K562 (cell line): Measurements from ENCODE around the gene KRT71. TPM values are rescaled to one million over a fixed set of nuclear protein-coding genes. Genes with fewer than 3 reads are reported as not detected.

Experiments used
- ATAC-seq: fragments of 200-7000 bp; cut with Tn5 transposase; 3 replicates; pipeline ENCODE4 v1.9.1; 2020; ENCODE audit warnings: moderate library complexity
- BruUV-seq: library from RNA; stranded (reverse); fragments of 400-500 nt; replicated peaks from 2 replicates; lab custom pipeline; 2021; lab: Mats Ljungman, UMichigan
- CTCF ChIA-PET: fragments of 300-600 bp; formaldehyde crosslinking; extraction: SDS; loops from one replicate; lab custom pipeline; 2021; ENCODE audit warnings: low intra/inter-chr PET ratio; lab: Yijun Ruan, JAX
- POLR2A ChIA-PET: fragments of 300-600, 350-650 bp; sonication (Branson Sonifier 250); formaldehyde crosslinking; extraction: SDS; loops from one replicate; lab custom pipeline; 2021; ENCODE audit warnings: antibody characterized with exemption, inconsistent platforms; lab: Yijun Ruan, JAX
- DNase-seq, 4 experiments: peaks; one replicate each; pipeline versions ENCODE4 v3.0.0 to v3.0.0-alpha.2; 2011 to 2018; ENCODE audit warnings: low spot score in 3 of 4, mixed read lengths in 3 of 4; ENCODE audit errors: extremely low read depth in 1 of 4
- FAIRE-seq: peaks from 2 replicates; lab custom pipeline; 2011; peaks lifted over from hg19 to GRCh38; lab: Jason Lieb, UNC
- H2AFZ ChIP-seq: 2 replicates; pipeline ENCODE4 v1.6.0; 2011; ENCODE audit warnings: low read depth, low read length, control low read depth, inconsistent platforms
- H3K27ac ChIP-seq: fragments of 200-600 bp; 3 replicates; pipeline ENCODE4 v1.8.0; 2011; ENCODE audit warnings: low read depth, mild to moderate bottlenecking, control low read depth, inconsistent platforms, low read length, moderate library complexity, mixed read lengths; ENCODE audit errors: extremely low read depth
- H3K27me3 ChIP-seq, 2 experiments: fragments of 300-600 bp in 1 of 2; 2 replicates in 1 of 2; 3 replicates in 1 of 2; pipeline versions ENCODE4 v1.6.0 to v1.8.0; 2011; ENCODE audit warnings: inconsistent platforms in 2 of 2, low read length in 2 of 2, mild to moderate bottlenecking in 1 of 2, mixed read lengths in 1 of 2, moderate library complexity in 1 of 2; ENCODE audit not compliant: control insufficient read depth in 2 of 2, insufficient read depth in 2 of 2
- H3K36me3 ChIP-seq: fragments of 300-600 bp; 3 replicates; pipeline ENCODE4 v1.8.0; 2011; ENCODE audit warnings: mild to moderate bottlenecking, low read length, inconsistent platforms; ENCODE audit not compliant: control insufficient read depth, insufficient read depth
- H3K4me1 ChIP-seq, 2 experiments: fragments of 200-600 bp in 1 of 2; replicated peaks in 1 of 2; 2 replicates in 1 of 2; 3 replicates in 1 of 2; pipeline versions ENCODE4 v1.5.1 to v1.8.0; 2011; ENCODE audit warnings: inconsistent platforms in 2 of 2, low read length in 2 of 2, mild to moderate bottlenecking in 1 of 2, mixed read lengths in 1 of 2, moderate library complexity in 1 of 2; ENCODE audit not compliant: control insufficient read depth in 2 of 2, insufficient read depth in 2 of 2
- H3K4me2 ChIP-seq: 2 replicates; pipeline ENCODE4 v1.6.1; 2011; ENCODE audit warnings: low read length, control low read depth, inconsistent platforms, mixed read lengths; ENCODE audit not compliant: insufficient read depth
- H3K4me3 ChIP-seq: fragments of 200-600 bp; sonication (generic), shearing (Covaris generic); 2 replicates; pipeline ENCODE4 v1.5.1; 2016; ENCODE audit warnings: control low read depth, inconsistent platforms
- H3K79me2 ChIP-seq: fragments of 200-600 bp; 3 replicates; pipeline ENCODE4 v1.8.0; 2011; ENCODE audit warnings: low read length, inconsistent platforms; ENCODE audit not compliant: control insufficient read depth, insufficient read depth
- H3K9ac ChIP-seq, 2 experiments: 2 replicates each; pipeline versions ENCODE4 v1.6.0 to v1.6.1; 2011; ENCODE audit warnings: low read depth in 2 of 2, low read length in 2 of 2, control low read depth in 1 of 2, inconsistent platforms in 1 of 2, mild to moderate bottlenecking in 1 of 2, mixed read lengths in 1 of 2; ENCODE audit not compliant: insufficient read depth in 1 of 2
- H3K9me1 ChIP-seq: one replicate; pipeline ENCODE4 v1.6.0; 2011; ENCODE audit warnings: inconsistent platforms, mild to moderate bottlenecking, low read length, moderate library complexity; ENCODE audit not compliant: control insufficient read depth, insufficient read depth
- H3K9me3 ChIP-seq: replicated peaks from 2 replicates; pipeline ENCODE4 v1.5.1; 2011; ENCODE audit warnings: low read depth, low read length, inconsistent platforms; ENCODE audit not compliant: control insufficient read depth, insufficient read depth
- H4K20me1 ChIP-seq: replicated peaks from 2 replicates; pipeline ENCODE4 v1.6.1; 2011; ENCODE audit warnings: low read length, inconsistent platforms, mixed read lengths; ENCODE audit not compliant: control insufficient read depth, insufficient read depth
- FUS ChIP-seq: fragments of 200-400 bp; formaldehyde crosslinking; optimal IDR thresholded peaks from 2 replicates; pipeline ENCODE3; 2017; ENCODE audit warnings: low read depth, low read length
- GTF2F1 ChIP-seq: IDR thresholded peaks from 2 replicates; pipeline ENCODE4 v1.6.1; 2011; ENCODE audit warnings: low read depth, low read length, improper control_type of control experiment
- SLC30A9 ChIP-seq: fragments of 250-450 bp; sonication (Bioruptor Pico); IDR thresholded peaks from 2 replicates; pipeline ENCODE4 v1.8.0; 2022; ENCODE audit warnings: mild to moderate bottlenecking, moderate library complexity
- SMC3 ChIP-seq: conservative IDR thresholded peaks from 2 replicates; pipeline ENCODE4 v1.6.1; 2011; ENCODE audit warnings: low read depth, low read length, improper control_type of control experiment; ENCODE audit not compliant: insufficient read depth
- WGBS: fragments of 100-300 bp; shearing (Covaris generic); methylation state at CpG from one replicate; pipeline ENCODE4 v1.1.6; 2016; ENCODE audit warnings: low coverage, mixed read lengths; ENCODE audit not compliant: insufficient coverage; ENCODE audit errors: missing lambda C conversion rate; 5-methylcytosine and 5-hydroxymethylcytosine counted together
- in situ Hi-C: fragments of 300-500 bp; cut with MboI; formaldehyde crosslinking; loops from 4 replicates; pipeline ENCODE4 v1.15.0; 2018; ENCODE audit warnings: inconsistent platforms, mixed read lengths
- intact Hi-C: fragments of 100-400 bp; cut with micrococcal nuclease; formaldehyde crosslinking; loops from 2 replicates; pipeline ENCODE4 v1.14.2; 2022
- polyA plus RNA-seq, 8 experiments: library from polyadenylated mRNA; depleted of rRNA in 4 of 8; stranded (reverse) in 5 of 8; unstranded in 3 of 8; fragments of >200 nt; fragmentation: Nextera tagmentation in 2 of 8; fragmentation: Illumina TruSeq in 1 of 8; extraction: Ambion mirVana in 2 of 8; extraction: Trizol in 1 of 8; gene quantifications; 2 replicates each; pipeline versions ENCODE4 v1.2.1 to v1.2.3, GENCODE V29; 2011 to 2014; ENCODE audit warnings: inconsistent platforms in 1 of 8, missing spikeins in 1 of 8
- total RNA-seq, 7 experiments: library from RNA; depleted of rRNA in 6 of 7; stranded (reverse); fragments of >200 nt in 6 of 7; fragmentation: Illumina TruSeq in 2 of 7; extraction: Trizol in 2 of 7; gene quantifications; 2 replicates each; pipeline versions ENCODE4 v1.2.1 to v1.2.3, GENCODE V29; 2011 to 2021; ENCODE audit warnings: low replicate concordance in 1 of 7
- TF ChIP-seq, protein P1 (sequence below), 2 experiments: IDR thresholded peaks in 1 of 2; conservative IDR thresholded peaks in 1 of 2; 2 replicates each; pipeline ENCODE4 v1.6.1; 2016; ENCODE audit warnings: low read depth in 2 of 2, mild to moderate bottlenecking in 1 of 2, missing compliant biosample characterization in 1 of 2, missing genetic modification characterization in 1 of 2, moderate library complexity in 1 of 2
- TF ChIP-seq, protein P2 (sequence below): IDR thresholded peaks from 2 replicates; pipeline ENCODE4 v1.6.1; 2011; ENCODE audit warnings: borderline replicate concordance, low read depth, mild to moderate bottlenecking, moderate library complexity, low read length; ENCODE audit not compliant: insufficient read depth, poor library complexity, severe bottlenecking
- TF ChIP-seq, protein P3 (sequence below): fragments of 200-800 bp; sonication (Bioruptor generic); IDR thresholded peaks from 2 replicates; pipeline ENCODE4 v1.6.1; 2017; ENCODE audit warnings: missing genetic modification characterization, missing compliant biosample characterization
- TF ChIP-seq, protein P4 (sequence below), 3 experiments: IDR thresholded peaks in 2 of 3; conservative IDR thresholded peaks in 1 of 3; 2 replicates each; pipeline ENCODE4 v1.5.1; 2011 to 2012; ENCODE audit warnings: low read length in 3 of 3, mild to moderate bottlenecking in 3 of 3, control low read depth in 2 of 3, improper control_type of control experiment in 1 of 3, inconsistent platforms in 1 of 3, low read depth in 1 of 3, mixed read lengths in 1 of 3, moderate library complexity in 1 of 3; ENCODE audit not compliant: insufficient read depth in 2 of 3
- TF ChIP-seq, protein P5 (sequence below): fragments of 450-650 bp; IDR thresholded peaks from 2 replicates; pipeline ENCODE4 v1.6.1; 2016

KRT71 gene
- total and polyA plus RNA-seq, 9 of the 15 experiments (the other 6 are each of a cell fraction or from before 2014, with no cell fraction given): not detected

DNA sequence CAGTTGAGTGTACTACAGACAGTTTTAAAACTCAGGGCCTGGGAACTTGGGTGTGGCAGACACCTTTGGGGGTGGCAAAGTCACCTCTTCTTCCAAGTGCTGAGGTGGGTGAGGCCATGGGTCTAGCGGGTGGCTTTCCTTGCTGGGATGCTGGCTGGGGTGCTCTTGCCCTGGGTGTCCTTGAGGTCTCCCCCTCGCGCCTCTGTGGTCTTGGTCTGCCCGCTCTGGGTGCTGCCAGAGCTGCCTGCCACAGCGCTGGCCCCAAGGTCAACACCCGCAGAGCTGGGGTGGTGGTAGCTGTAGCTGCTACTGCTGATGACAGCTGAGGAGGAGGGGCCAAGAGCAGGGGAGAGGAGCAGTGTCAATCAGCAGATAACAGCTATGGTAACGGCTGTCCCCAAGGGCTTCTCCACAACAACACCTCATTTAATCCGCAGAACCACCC lies 13.9 kb upstream of the KRT71 start:
- Histone ChIP-seq H3K27ac (no peak overlapping the region), H3K4me2 (no peak overlapping the region), H3K4me1 (peaks cover 0 to 4% of the 10 kb centered on the region in 2 experiments; a peak in 2 of 5 replicates), H3K9me1 (peaks cover 3% of the 10 kb centered on the region), H3K9ac (peak overlapping the region in 1 of 2 experiments; percentile 43; a peak in 1 of 4 replicates), H2AFZ (no peak overlapping the region), H3K79me2 (no peaks in the 10 kb centered on the region), H3K36me3 (no peaks in the 10 kb centered on the region), H4K20me1 (peaks cover 18% of the 10 kb centered on the region; the same call in 1 of the 2 replicates), H3K9me3 (no peaks in the 10 kb centered on the region), H3K4me3 (no peak overlapping the region), H3K27me3 (peaks cover 14 to 60% of the 10 kb centered on the region in 2 experiments; a peak in 4 of 5 replicates)
- ChIA-PET CTCF (no interaction called here), POLR2A (interaction anchor here (0.6 to 1.0 kb wide), 5 partner anchors 21 to 1368 kb away, joined by 3 to 4 read pairs (median 4); no protein-coding TSS in a partner anchor)
- DNase-seq (peak; percentile 36 to 53 (median 45)), ATAC-seq (peak; percentile 78), FAIRE-seq (no peak)
- BruUV-seq: no TSS peak
- intact Hi-C loops (no loop called here), in situ Hi-C loops (no loop called here)
- 0% methylated on average over 4 of the region's 8 CpGs for WGBS
- TF ChIP-seq, protein P1, sequence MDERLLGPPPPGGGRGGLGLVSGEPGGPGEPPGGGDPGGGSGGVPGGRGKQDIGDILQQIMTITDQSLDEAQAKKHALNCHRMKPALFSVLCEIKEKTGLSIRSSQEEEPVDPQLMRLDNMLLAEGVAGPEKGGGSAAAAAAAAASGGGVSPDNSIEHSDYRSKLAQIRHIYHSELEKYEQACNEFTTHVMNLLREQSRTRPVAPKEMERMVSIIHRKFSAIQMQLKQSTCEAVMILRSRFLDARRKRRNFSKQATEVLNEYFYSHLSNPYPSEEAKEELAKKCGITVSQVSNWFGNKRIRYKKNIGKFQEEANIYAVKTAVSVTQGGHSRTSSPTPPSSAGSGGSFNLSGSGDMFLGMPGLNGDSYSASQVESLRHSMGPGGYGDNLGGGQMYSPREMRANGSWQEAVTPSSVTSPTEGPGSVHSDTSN (CRISPR knock-in tag; IDR thresholded peaks at IDR 0.05; ENCODE audit: low read depth): peak; percentile 67
- TF ChIP-seq, protein P1 (tag; conservative IDR thresholded peaks at IDR 0.05; ENCODE audit: low read depth): peak; percentile 93
- TF ChIP-seq FUS (no peak), GTF2F1 (no peak), SLC30A9 (CRISPR knock-in tag) (no peak), SMC3 (no peak)
- TF ChIP-seq, protein P2, sequence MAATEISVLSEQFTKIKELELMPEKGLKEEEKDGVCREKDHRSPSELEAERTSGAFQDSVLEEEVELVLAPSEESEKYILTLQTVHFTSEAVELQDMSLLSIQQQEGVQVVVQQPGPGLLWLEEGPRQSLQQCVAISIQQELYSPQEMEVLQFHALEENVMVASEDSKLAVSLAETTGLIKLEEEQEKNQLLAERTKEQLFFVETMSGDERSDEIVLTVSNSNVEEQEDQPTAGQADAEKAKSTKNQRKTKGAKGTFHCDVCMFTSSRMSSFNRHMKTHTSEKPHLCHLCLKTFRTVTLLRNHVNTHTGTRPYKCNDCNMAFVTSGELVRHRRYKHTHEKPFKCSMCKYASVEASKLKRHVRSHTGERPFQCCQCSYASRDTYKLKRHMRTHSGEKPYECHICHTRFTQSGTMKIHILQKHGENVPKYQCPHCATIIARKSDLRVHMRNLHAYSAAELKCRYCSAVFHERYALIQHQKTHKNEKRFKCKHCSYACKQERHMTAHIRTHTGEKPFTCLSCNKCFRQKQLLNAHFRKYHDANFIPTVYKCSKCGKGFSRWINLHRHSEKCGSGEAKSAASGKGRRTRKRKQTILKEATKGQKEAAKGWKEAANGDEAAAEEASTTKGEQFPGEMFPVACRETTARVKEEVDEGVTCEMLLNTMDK: no peak
- TF ChIP-seq, protein P3, sequence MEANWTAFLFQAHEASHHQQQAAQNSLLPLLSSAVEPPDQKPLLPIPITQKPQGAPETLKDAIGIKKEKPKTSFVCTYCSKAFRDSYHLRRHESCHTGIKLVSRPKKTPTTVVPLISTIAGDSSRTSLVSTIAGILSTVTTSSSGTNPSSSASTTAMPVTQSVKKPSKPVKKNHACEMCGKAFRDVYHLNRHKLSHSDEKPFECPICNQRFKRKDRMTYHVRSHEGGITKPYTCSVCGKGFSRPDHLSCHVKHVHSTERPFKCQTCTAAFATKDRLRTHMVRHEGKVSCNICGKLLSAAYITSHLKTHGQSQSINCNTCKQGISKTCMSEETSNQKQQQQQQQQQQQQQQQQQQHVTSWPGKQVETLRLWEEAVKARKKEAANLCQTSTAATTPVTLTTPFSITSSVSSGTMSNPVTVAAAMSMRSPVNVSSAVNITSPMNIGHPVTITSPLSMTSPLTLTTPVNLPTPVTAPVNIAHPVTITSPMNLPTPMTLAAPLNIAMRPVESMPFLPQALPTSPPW (CRISPR knock-in tag): peak; percentile 32; the same call in 1 of the 2 replicates
- TF ChIP-seq, protein P4, sequence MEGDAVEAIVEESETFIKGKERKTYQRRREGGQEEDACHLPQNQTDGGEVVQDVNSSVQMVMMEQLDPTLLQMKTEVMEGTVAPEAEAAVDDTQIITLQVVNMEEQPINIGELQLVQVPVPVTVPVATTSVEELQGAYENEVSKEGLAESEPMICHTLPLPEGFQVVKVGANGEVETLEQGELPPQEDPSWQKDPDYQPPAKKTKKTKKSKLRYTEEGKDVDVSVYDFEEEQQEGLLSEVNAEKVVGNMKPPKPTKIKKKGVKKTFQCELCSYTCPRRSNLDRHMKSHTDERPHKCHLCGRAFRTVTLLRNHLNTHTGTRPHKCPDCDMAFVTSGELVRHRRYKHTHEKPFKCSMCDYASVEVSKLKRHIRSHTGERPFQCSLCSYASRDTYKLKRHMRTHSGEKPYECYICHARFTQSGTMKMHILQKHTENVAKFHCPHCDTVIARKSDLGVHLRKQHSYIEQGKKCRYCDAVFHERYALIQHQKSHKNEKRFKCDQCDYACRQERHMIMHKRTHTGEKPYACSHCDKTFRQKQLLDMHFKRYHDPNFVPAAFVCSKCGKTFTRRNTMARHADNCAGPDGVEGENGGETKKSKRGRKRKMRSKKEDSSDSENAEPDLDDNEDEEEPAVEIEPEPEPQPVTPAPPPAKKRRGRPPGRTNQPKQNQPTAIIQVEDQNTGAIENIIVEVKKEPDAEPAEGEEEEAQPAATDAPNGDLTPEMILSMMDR (IDR thresholded peaks at IDR 0.05 in 2 of 3, conservative IDR thresholded peaks at IDR 0.05 in 1 of 3; ENCODE audit: insufficient read depth in 2 of 3, low read depth in 1 of 3, low read length in 3 of 3): no peak
- TF ChIP-seq, protein P5, sequence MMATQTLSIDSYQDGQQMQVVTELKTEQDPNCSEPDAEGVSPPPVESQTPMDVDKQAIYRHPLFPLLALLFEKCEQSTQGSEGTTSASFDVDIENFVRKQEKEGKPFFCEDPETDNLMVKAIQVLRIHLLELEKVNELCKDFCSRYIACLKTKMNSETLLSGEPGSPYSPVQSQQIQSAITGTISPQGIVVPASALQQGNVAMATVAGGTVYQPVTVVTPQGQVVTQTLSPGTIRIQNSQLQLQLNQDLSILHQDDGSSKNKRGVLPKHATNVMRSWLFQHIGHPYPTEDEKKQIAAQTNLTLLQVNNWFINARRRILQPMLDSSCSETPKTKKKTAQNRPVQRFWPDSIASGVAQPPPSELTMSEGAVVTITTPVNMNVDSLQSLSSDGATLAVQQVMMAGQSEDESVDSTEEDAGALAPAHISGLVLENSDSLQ: peak; percentile 97
